ENCODE results near the gene THAP11. TPM values are rescaled to one million over a fixed set of nuclear protein-coding genes. Genes with fewer than 3 reads are reported as not detected.
A peak's percentile ranks its signal among the peaks of the same experiment; 100 is the strongest.

The THAP11 gene
- total and polyA plus RNA-seq, 7 experiments from 2014 or later, result 29.0 to 204 (median 58.0) TPM

DNA sequence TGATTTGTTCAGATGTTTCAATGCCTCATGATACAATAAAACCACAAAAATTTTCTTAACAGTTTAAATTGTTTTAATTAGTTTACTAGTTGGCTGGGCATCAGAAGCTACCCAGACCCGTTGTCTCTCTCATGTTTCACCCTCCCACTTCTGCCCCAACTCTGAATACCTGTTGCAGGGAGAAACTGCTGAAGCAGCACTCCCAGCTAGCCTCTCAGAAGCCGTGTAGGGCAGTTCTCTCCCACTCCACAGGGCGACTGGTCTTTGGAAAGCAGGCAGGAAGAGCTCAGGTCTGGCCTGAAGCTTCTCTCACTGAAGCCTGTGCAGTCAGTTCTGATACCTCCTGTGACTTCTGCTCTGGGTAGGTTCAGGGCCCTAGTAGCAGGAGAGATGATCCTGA lies 29.1 kb downstream of the THAP11 start:
- Mint-ChIP-seq H3K9me3 (no peaks in the 10 kb centered on the region), H3K4me3 (peak overlapping the region in 2 of 10 donors; percentile 93 to 96), H3K27ac (peak overlapping the region in 4 of 9 donors; percentile 49 to 90 (median 69)), H3K36me3 (peaks cover 0 to 14% (median 4%) of the 10 kb centered on the region in 5 donors), H3K27me3 (no peaks in the 10 kb centered on the region), H3K4me1 (peaks cover 25 to 38% (median 35%) of the 10 kb centered on the region in 7 donors)
- intact Hi-C loops (cut with micrococcal nuclease), result loop anchor here in 1 of 2 donors (5.0 kb wide), 1 partner anchor 39 kb away; no protein-coding TSS in a partner anchor
- peaks cover 19 to 29% of the 10 kb centered on the region in 2 donors for H3K4me1 ChIP-seq (ENCODE audit: control insufficient read depth in 2 of 2, insufficient read depth in 2 of 2, low read length in 2 of 2)
- no peak overlapping the region for H3K27ac ChIP-seq (ENCODE audit: low read depth, low read length)
- no peaks in the 10 kb centered on the region for H3K27me3 ChIP-seq (ENCODE audit: control insufficient read depth in 2 of 2, insufficient read depth in 2 of 2, low read length in 2 of 2)
- ATAC-seq (no peak), DNase-seq (no peak)
- ChIA-PET CTCF (interaction anchor here (0.9 to 1.2 kb wide), 2 partner anchors 13 to 30 kb away, joined by 4 to 5 read pairs; no protein-coding TSS in a partner anchor), POLR2A (interaction anchor here (0.6 to 1.5 kb wide), 5 partner anchors 22 to 65 kb away, joined by 3 to 10 read pairs (median 3); partner anchors contain the start of genes CENPT, PSKH1, PSMB10 and RANBP10)
- H3K9me3 ChIP-seq (ENCODE audit: control insufficient read depth in 2 of 3, low read length in 3 of 3), result no peaks in the 10 kb centered on the region
- H3K36me3 ChIP-seq (ENCODE audit: control insufficient read depth in 2 of 3, insufficient read depth in 3 of 3, low read length in 3 of 3), result peaks cover 0 to 40% (median 4%) of the 10 kb centered on the region in 3 experiments
- H3K4me3 ChIP-seq (ENCODE audit: low read length), result no peak overlapping the region

DNA sequence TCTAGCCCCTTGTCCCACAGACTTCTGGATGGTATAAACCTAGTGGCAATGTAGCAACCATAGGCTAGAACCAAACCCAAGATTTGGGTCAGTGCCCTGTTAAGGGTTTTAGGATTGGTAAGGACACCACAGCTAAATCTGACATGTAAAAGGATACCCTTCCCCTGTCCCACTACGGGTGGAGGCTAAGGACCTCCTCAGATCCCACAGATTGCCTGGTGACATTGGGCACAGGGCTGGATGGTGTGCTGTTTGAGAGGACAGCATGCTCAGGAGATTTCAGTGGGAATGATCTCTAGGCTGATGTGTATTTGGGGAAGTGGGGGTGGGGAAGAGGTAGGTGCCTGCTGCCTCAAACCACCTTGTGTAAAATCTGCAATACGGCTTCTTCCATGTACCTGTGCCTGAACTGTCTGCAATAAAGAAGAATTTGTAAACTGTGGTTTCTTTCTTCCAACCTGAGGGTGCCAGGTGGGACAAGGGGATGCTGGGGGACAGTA lies 30.1 kb downstream of the THAP11 start:
- ChIA-PET POLR2A (interaction anchor here (0.7 to 1.5 kb wide), 4 partner anchors 21 to 66 kb away, joined by 3 to 10 read pairs (median 3); partner anchors contain the start of genes CENPT, PSKH1 and RANBP10), CTCF (no interaction called here)
- Mint-ChIP-seq H3K9me3 (no peaks in the 10 kb centered on the region), H3K36me3 (peaks cover 0 to 21% (median 4%) of the 10 kb centered on the region in 5 donors), H3K4me3 (peak overlapping the region; percentile 88 to 96 (median 94)), H3K4me1 (peaks cover 25 to 41% (median 36%) of the 10 kb centered on the region in 7 donors), H3K27ac (peak overlapping the region; percentile 87 to 93 (median 91)), H3K27me3 (no peaks in the 10 kb centered on the region)
- Histone ChIP-seq H3K4me3 (ENCODE audit: low read length) (peak overlapping the region; percentile 88), H3K4me1 (ENCODE audit: control insufficient read depth in 2 of 2, insufficient read depth in 2 of 2, low read length in 2 of 2) (peaks cover 19 to 30% of the 10 kb centered on the region in 2 donors), H3K27ac (ENCODE audit: low read depth, low read length) (peak overlapping the region; percentile 91), H3K9me3 (ENCODE audit: control insufficient read depth in 2 of 3, low read length in 3 of 3) (no peaks in the 10 kb centered on the region), H3K27me3 (ENCODE audit: control insufficient read depth in 2 of 2, insufficient read depth in 2 of 2, low read length in 2 of 2) (no peaks in the 10 kb centered on the region), H3K36me3 (ENCODE audit: control insufficient read depth in 2 of 3, insufficient read depth in 3 of 3, low read length in 3 of 3) (peaks cover 3 to 43% (median 7%) of the 10 kb centered on the region in 3 experiments)
- intact Hi-C loops (cut with micrococcal nuclease), result loop anchor here (1.0 to 5.0 kb wide), 8 partner anchors 29 to 351 kb away; partner anchors contain the start of genes RANBP10 (in 2 of the 2), TSNAXIP1 (in 2 of the 2), NFATC3 (in 1 of the 2) and THAP11 (in 1 of the 2)
- DNase-seq (no peak), ATAC-seq (no peak)

DNA sequence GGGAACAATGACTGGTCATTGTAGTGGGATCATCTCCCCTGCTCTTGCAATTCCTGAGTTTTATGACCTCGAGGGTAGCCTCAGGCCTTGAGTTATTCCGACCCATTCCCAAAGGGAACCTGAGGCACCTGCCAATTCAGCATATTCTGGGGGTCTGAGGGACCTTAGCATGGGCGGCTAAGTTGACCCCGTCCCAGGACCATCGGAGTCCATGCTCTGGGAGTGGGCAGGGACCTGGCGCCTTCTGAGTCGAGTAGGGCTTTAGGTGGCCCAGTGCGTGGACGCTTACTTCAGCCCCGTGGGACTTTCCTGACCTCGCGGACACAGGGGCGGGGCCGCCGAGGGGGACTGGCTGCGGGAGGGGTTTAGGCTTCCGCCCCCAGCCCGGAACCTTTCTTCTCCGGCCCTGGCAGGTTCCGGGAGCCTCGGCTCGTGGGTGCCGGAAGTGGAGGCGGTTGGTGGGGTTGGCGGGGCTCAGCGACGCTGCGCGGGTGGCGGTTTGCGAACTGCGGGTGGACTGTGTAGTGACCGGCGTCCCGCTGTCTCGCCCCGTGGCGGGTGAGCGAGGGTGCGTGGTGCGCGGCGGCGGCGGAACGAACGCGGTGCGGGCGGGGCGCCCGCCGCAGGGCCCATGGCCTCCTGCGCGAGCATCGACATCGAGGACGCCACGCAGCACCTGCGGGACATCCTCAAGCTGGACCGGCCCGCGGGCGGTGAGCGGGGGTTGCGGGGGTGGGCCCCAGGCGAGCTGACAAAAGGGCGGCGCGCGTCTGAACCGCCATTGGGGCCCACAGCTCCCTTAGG lies 30.7 kb downstream of the THAP11 start, which contains the start of gene EDC4:
Gene EDC4, plus strand, starts transcription at position 422 of the 804 bp plus-strand sequence. Its CDS starts 210 bp downstream, at position 632.
- Mint-ChIP-seq H3K27me3 (no peaks in the 10 kb centered on the region), H3K4me1 (peaks cover 25 to 41% (median 36%) of the 10 kb centered on the region in 7 donors), H3K36me3 (peaks cover 0 to 27% (median 4%) of the 10 kb centered on the region in 5 donors), H3K27ac (peak within 1 kb of the TSS; percentile 90 to 97 (median 92)), H3K9me3 (no peaks in the 10 kb centered on the region), H3K4me3 (peak within 1 kb of the TSS; percentile 88 to 96 (median 94))
- peaks cover 19 to 30% of the 10 kb centered on the region in 2 donors for H3K4me1 ChIP-seq (ENCODE audit: control insufficient read depth in 2 of 2, insufficient read depth in 2 of 2, low read length in 2 of 2)
- H3K27me3 ChIP-seq (ENCODE audit: control insufficient read depth in 2 of 2, insufficient read depth in 2 of 2, low read length in 2 of 2), result no peaks in the 10 kb centered on the region
- peak within 1 kb of the TSS; percentile 88 for H3K4me3 ChIP-seq (ENCODE audit: low read length)
- ChIA-PET POLR2A (interaction anchor here (0.6 to 2.8 kb wide), 10 partner anchors 9 to 1098 kb away, joined by 3 to 23 read pairs (median 4); partner anchors contain the start of genes CENPT, NUTF2, PSKH1 and PSMB10), CTCF (interaction anchor here (0.5 to 1.0 kb wide), 6 partner anchors 9 to 325 kb away, joined by 3 to 4 read pairs (median 3); no protein-coding TSS in a partner anchor)
- intact Hi-C loops (cut with micrococcal nuclease), result loop anchor here (1.0 to 5.0 kb wide), 13 partner anchors 20 to 352 kb away; partner anchors contain the start of genes NUTF2 (in 2 of the 2), RANBP10 (in 2 of the 2), THAP11 (in 2 of the 2) and TSNAXIP1 (in 2 of the 2)
- DNase-seq (peak; percentile 75 to 96 (median 83)), ATAC-seq (peak; percentile 96)
- no peaks in the 10 kb centered on the region for H3K9me3 ChIP-seq (ENCODE audit: control insufficient read depth in 2 of 3, low read length in 3 of 3)
- peaks cover 10 to 46% (median 13%) of the 10 kb centered on the region in 3 experiments for H3K36me3 ChIP-seq (ENCODE audit: control insufficient read depth in 2 of 3, insufficient read depth in 3 of 3, low read length in 3 of 3)
- H3K27ac ChIP-seq (ENCODE audit: low read depth, low read length), result peak within 1 kb of the TSS; percentile 91

DNA sequence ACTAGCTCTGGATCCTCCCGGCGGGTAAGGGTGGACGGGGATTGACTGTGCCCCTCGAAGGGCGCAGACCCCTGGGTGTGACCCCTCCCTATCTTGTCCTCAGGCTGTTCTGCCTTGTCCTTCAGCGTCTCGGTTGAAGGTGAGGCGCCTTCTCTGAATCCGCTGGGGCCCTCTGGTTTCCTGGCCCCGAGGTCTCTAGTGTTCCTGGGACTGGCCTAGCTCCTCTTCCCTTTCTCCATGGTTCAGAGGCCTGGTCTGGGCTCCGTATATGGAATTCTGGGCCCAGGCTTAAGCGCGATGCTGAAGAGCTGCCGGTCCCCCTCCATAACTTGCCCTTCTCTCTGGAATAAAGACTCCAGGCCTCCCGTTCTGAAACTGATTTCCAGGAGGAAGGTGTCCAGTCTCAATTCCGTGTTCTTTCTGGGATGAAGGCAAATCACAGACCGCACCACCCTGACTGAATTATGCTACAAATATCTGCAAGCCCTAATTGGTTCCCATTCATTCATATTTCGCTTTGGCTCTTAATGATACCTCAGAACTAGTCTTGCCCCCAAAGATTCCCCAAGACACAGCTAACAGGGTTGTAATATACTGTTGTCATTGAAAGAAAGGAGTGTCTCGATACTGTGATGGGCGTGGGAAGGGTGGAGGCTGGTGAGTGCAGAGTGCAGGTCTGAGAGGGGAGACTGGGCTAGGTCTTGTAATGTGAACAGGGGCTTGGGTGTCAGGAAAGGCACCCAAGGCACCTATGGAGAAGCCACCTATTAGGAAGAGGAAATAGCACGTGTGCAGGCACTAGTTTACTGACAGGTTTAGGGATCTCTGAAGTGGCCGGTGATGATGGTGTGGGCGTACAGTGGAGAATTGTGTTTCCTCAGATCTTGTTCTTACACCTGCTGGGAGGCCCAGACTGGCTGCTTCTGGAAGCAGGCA lies 31.6 kb downstream of the THAP11 start:
- Mint-ChIP-seq H3K36me3 (peaks cover 0 to 35% (median 4%) of the 10 kb centered on the region in 5 donors), H3K9me3 (no peaks in the 10 kb centered on the region), H3K27ac (peak overlapping the region; percentile 90 to 97 (median 92)), H3K4me1 (peaks cover 25 to 41% (median 36%) of the 10 kb centered on the region in 7 donors), H3K4me3 (peak overlapping the region; percentile 88 to 96 (median 94)), H3K27me3 (no peaks in the 10 kb centered on the region)
- no peak for DNase-seq
- H3K9me3 ChIP-seq (ENCODE audit: control insufficient read depth in 2 of 3, low read length in 3 of 3), result no peaks in the 10 kb centered on the region
- no peaks in the 10 kb centered on the region for H3K27me3 ChIP-seq (ENCODE audit: control insufficient read depth in 2 of 2, insufficient read depth in 2 of 2, low read length in 2 of 2)
- ATAC-seq, result peak; percentile 1
- peaks cover 19 to 30% of the 10 kb centered on the region in 2 donors for H3K4me1 ChIP-seq (ENCODE audit: control insufficient read depth in 2 of 2, insufficient read depth in 2 of 2, low read length in 2 of 2)
- POLR2A ChIA-PET, result interaction anchor here (0.6 to 2.8 kb wide), 12 partner anchors 8 to 1097 kb away, joined by 3 to 23 read pairs (median 4); partner anchors contain the start of genes CENPT, NUTF2, PSKH1 and PSMB10
- peak overlapping the region; percentile 88 for H3K4me3 ChIP-seq (ENCODE audit: low read length)
- intact Hi-C loops (cut with micrococcal nuclease), result loop anchor here (1.0 to 5.0 kb wide), 10 partner anchors 20 to 353 kb away; partner anchors contain the start of genes NUTF2 (in 2 of the 2), THAP11 (in 2 of the 2), PSKH1 (in 1 of the 2) and RANBP10 (in 1 of the 2)
- CTCF ChIA-PET, result interaction anchor here (0.5 to 1.0 kb wide), 6 partner anchors 8 to 326 kb away, joined by 3 to 4 read pairs (median 3); no protein-coding TSS in a partner anchor
- peaks cover 18 to 48% (median 18%) of the 10 kb centered on the region in 3 experiments for H3K36me3 ChIP-seq (ENCODE audit: control insufficient read depth in 2 of 3, insufficient read depth in 3 of 3, low read length in 3 of 3)
- peak overlapping the region; percentile 91 for H3K27ac ChIP-seq (ENCODE audit: low read depth, low read length)

DNA sequence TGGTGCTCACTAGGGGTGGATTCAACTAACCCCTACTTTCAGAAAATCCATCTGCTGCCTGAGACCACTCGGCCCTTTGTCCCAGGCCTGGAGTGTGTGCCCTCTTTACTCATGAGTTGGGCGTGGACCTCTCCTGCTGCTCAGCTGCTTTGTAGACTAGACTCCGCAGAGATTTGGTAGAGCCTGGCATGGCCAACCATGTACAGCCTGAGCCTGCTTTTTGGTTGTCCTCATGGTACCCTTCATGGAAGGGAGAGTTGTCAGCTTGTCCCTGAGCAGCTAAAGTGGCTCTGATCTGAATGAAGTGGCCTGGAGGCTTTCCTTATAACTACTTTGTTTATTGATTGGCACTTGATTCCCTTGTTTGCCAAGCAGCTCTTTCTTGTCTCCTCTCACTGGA lies 32.3 kb downstream of the THAP11 start:
- ChIA-PET CTCF (no interaction called here), POLR2A (interaction anchor here (1.3 to 2.8 kb wide), 8 partner anchors 8 to 72 kb away, joined by 3 to 23 read pairs (median 6); partner anchors contain the start of genes CENPT, NUTF2, PSKH1 and PSMB10)
- peak overlapping the region; percentile 90 to 97 (median 92) for H3K27ac Mint-ChIP-seq
- H3K36me3 ChIP-seq (ENCODE audit: control insufficient read depth in 2 of 3, insufficient read depth in 3 of 3, low read length in 3 of 3), result peaks cover 20 to 52% (median 22%) of the 10 kb centered on the region in 3 experiments
- peak overlapping the region; percentile 91 for H3K27ac ChIP-seq (ENCODE audit: low read depth, low read length)
- H3K4me3 ChIP-seq (ENCODE audit: low read length), result peak overlapping the region; percentile 88
- DNase-seq, result no peak
- no peaks in the 10 kb centered on the region for H3K27me3 ChIP-seq (ENCODE audit: control insufficient read depth in 2 of 2, insufficient read depth in 2 of 2, low read length in 2 of 2)
- peak overlapping the region; percentile 88 to 96 (median 94) for H3K4me3 Mint-ChIP-seq
- no peak for ATAC-seq
- no peaks in the 10 kb centered on the region for H3K9me3 Mint-ChIP-seq
- intact Hi-C loops (cut with micrococcal nuclease), result loop anchor here in 1 of 2 donors (5.0 kb wide), 1 partner anchor 42 kb away; no protein-coding TSS in a partner anchor
- H3K4me1 ChIP-seq (ENCODE audit: control insufficient read depth in 2 of 2, insufficient read depth in 2 of 2, low read length in 2 of 2), result peaks cover 19 to 30% of the 10 kb centered on the region in 2 donors
- H3K36me3 Mint-ChIP-seq, result peaks cover 0 to 42% (median 4%) of the 10 kb centered on the region in 5 donors
- no peaks in the 10 kb centered on the region for H3K27me3 Mint-ChIP-seq
- H3K4me1 Mint-ChIP-seq, result peaks cover 25 to 41% (median 36%) of the 10 kb centered on the region in 7 donors
- no peaks in the 10 kb centered on the region for H3K9me3 ChIP-seq (ENCODE audit: control insufficient read depth in 2 of 3, low read length in 3 of 3)
